HG02943 (cell line): ENCODE measurements around the gene EXOSC5.
"Not testable (repeated sequence)": the region's sequence is repeated elsewhere in the genome, so short reads cannot be mapped to it uniquely, and the experiment has no call there.

Experiments used
- ATAC-seq: cut with Tn5 transposase; IDR thresholded peaks from one replicate; pipeline ENCODE4 v1.9.1; 2021; ENCODE audit warnings: mild to moderate bottlenecking, low read depth, moderate library complexity; ENCODE audit not compliant: unreplicated experiment

EXOSC5 gene

GRCh38 chr19:41397086-41398049 is at the start of gene EXOSC5, which contains the start of gene BCKDHA:
TSS of gene EXOSC5 (minus strand) at chr19:41397359. CDS start at chr19:41397328, 31 bp downstream.
TSS of gene BCKDHA (plus strand) at chr19:41397818. CDS start at chr19:41397828, 10 bp downstream.
- peak; percentile 89 for ATAC-seq

GRCh38 chr19:41445575-41445974 is 48.4 kb upstream of the EXOSC5 start:
- no peak for ATAC-seq

DNA sequence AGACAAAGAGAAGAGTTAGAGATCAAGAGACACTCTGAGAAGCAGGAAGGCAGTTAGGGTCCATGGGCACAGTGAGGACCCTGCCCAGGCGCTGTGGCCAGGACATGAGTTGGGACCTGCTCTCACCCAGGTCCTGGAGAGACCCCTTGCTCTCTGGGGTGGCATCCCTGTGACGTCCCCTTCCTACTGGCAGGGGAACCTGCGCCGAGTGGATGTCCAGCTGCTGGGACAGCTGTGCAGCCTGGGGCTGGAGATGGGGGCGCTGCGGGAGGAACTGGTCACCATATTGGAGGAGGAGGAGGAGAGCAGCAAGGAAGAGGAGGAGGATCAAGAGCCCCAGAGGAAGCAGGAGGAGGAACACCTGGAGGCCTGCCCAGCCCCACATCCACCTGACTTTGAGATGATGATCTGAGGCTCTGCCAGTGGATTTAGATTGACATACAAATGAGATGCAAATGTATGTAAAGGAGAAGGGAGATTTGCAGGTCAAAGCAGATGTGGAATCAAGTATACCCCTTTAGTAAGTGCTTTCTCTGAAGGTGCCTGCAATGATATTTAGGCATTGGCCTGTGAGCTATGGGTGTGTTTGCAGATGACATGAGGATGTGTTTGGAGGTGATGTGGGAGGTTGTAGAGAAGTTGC is 46.8 kb upstream of the EXOSC5 start:
- ATAC-seq: no peak

GRCh38 chr19:41442473-41443355 is 45.6 kb upstream of the EXOSC5 start, which contains the start of gene ERICH4:
TSS of gene ERICH4 (plus strand) at chr19:41443156. CDS start at chr19:41443170, 14 bp downstream.
- no peak for ATAC-seq

- no peak for ATAC-seq
These were observed 44.3 kb upstream of the EXOSC5 start for GRCh38 chr19:41441321-41441945.

GRCh38 chr19:41439441-41440222 is 42.5 kb upstream of the EXOSC5 start, which contains the start of gene DMAC2:
TSS of gene DMAC2 (minus strand) at chr19:41439912. CDS start at chr19:41439899, 13 bp downstream.
- peak; percentile 88 for ATAC-seq

DNA sequence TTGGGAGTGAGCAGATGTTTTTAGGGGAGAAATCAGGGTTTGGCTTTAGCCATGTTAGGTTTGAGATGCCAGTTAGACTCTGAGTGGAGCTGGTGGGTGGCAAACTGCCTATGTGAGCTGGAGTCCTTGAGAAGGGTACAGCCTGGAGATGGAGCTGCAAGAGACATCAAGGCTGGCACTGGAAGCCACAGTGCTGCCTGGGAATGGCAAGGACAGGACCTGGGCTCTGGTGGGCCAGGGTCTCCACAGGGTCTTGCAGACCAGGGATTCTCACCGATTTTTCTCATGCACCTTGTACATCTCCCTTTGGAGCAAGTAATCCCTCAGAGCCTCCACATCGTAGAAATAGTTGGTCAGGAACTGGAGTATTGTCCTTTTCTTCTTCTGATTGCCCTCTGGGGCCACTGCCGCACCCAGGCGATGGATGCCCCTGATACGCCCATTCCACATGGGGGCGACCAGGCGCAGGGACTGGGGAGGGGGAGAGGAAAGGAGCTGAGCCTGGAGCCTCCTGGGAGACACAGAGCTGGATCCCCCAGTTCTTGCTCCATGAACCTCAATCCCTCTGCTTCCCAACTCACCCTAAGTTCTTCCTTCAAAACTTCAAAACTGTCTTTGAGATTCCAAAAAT is 40.9 kb upstream of the EXOSC5 start:
- ATAC-seq: no peak

DNA sequence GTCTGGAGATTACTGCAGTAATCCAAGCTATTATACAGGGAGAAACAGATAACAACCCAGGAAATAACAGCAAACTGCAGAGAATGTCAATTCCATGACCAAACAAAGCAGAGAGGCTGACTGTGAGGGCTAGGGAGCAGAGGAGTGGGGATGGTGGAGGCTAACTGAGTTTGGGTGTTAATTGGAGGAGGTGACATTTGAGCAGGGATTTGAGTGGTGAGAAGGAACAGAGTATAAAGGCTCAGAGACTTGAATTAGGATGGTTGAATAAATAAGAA is 39.5 kb upstream of the EXOSC5 start:
- ATAC-seq: no peak

DNA sequence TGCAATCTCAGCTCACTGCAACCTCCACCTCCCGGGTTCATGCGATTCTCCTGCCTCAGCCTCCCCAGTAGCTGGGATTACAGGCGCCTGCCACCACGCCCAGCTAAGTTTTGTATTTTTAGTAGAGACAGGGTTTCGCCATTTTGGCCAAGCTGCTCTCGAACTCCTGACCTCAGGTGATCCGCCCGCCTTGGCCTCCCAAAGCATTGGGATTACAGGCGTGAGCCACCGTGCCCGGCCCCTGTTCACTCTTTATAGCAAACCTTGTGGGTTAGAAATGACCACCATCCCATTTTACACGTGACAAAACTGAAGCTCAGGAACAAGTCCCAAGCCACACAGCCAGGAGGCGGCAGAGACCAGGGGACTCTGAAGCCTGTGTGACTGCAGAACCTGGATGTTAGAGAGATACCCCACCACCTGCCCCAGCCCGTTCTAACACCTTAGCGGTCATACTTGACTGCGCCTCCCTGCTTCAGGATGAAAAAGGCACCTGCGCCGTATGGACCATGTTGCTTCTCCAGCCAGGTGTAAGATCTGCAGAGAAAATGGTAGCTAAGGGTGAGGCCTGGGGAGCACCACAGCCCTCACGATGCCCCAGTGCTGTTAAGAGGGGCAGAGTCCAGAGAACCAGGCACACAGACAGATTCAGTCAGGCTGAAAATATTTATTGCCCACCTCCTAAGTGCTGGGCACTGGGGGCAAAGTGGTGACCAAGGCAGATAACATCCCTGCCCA is 38.9 kb upstream of the EXOSC5 start:
- ATAC-seq: no peak

DNA sequence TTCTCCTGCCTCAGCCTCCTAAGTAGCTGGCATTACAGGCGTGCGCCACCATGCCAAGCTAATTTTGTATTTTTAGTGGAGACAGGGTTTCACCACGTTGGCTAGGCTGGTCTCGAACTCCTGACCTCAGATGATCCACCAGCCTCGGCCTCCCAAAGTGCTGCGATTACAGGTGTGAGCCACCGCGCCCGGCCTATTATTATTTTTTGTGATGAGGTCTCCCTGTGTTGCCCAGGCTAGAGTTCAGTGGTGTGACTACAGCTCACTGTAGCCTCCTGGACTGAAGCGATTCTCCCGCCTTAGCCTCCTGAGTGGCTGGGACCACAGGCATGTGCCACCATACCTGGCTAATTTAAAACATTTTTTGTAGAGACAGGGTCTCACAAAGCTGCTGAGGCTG is 38.2 kb upstream of the EXOSC5 start:
- not testable (repeated sequence) for ATAC-seq

DNA sequence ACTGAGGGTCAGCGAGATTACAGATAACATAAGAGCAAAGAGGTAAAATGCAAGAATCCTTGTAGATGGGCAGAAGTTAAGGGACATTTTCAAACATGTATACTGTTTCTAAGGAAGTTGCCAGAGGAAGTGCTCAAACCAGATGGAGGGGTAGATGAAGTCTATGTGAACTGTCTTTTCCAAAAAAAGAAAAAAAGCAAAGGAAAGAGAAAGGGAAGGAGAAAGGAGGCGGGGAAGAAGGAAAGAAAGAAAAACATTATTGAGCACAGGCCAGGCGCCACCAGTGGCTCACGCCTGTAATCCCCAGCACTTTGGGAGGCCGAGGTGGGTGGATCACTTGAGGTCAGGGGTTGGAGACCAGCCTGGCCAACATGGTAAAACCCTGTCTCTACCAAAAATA is 37.3 kb upstream of the EXOSC5 start:
- ATAC-seq: no peak

GRCh38 chr19:41433171-41433570 is 36.0 kb upstream of the EXOSC5 start:
- ATAC-seq: no peak

- ATAC-seq: no peak
These were observed 34.5 kb upstream of the EXOSC5 start for GRCh38 chr19:41431426-41432386.

DNA sequence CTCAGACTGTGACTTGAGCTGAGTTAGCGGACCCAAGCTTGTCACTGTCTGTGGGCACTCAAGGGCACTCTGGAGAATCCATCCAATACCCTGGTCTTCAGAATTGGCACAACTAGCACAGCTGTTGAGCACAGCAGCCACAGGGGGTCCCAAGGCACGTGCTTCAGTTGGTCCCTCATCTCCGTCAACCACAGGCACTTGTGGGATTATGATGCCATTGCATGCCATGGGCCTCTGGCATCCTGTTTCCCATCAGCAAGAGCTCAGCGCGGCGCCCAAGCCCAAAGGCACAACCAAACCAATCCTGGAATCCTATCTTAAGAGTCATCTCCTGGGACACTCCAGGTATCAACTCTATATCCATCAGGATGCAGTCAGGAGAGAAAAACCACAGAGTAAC is 33.8 kb upstream of the EXOSC5 start:
- no peak for ATAC-seq

- ATAC-seq: no peak
These were observed 31.3 kb upstream of the EXOSC5 start for GRCh38 chr19:41428481-41428859.

- ATAC-seq: no peak
These were observed 30.7 kb upstream of the EXOSC5 start for GRCh38 chr19:41427647-41428480.
